AG09319 (cell line): ENCODE results near the gene CCL16.
"Not testable (repeated sequence)": the region's sequence is repeated elsewhere in the genome, so short reads cannot be mapped to it uniquely, and the experiment has no call there.

ENCODE experiments used
- DNase-seq: peaks from one replicate; pipeline ENCODE4 v3.0.0-alpha.2; 2010; ENCODE audit warnings: low read depth; ENCODE audit errors: extremely low read depth
- CTCF ChIP-seq: IDR thresholded peaks from 2 replicates; pipeline ENCODE4 v1.5.1; 2011; ENCODE audit warnings: low read depth, mild to moderate bottlenecking, inconsistent platforms, low read length, moderate library complexity

Gene CCL16, protein sequence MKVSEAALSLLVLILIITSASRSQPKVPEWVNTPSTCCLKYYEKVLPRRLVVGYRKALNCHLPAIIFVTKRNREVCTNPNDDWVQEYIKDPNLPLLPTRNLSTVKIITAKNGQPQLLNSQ

DNA sequence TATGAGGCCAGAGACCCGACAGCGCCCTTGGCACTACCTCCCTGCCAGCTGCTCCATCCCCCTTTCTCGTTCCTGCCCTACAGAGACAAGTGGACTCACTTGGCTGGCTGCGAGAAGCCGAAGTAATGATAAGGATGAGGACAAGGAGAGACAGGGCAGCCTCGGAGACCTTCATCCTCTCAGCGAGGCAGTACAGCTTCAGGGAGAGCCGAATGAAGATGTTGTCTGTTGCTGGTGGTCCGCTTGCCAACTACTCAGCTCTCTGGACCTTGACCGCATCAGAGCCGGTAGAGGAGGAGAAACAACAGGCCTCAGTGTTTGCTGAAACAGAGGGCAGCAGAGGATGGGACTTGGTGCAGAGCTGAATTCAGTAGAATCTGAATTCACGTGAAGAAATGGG, at the start of gene CCL16:
Gene CCL16, minus strand, starts transcription at position 252 of the 400 bp plus-strand sequence. Its CDS starts 77 bp downstream, at position 175.
- no peak for DNase-seq
- TF ChIP-seq CTCF = no peak

GRCh38 chr17:36030956-36031355, 49.7 kb upstream of the CCL16 start:
- DNase-seq = no peak
- no peak for TF ChIP-seq CTCF

GRCh38 chr17:36027761-36028160, 46.5 kb upstream of the CCL16 start:
- no peak for DNase-seq
- no peak for TF ChIP-seq CTCF

DNA sequence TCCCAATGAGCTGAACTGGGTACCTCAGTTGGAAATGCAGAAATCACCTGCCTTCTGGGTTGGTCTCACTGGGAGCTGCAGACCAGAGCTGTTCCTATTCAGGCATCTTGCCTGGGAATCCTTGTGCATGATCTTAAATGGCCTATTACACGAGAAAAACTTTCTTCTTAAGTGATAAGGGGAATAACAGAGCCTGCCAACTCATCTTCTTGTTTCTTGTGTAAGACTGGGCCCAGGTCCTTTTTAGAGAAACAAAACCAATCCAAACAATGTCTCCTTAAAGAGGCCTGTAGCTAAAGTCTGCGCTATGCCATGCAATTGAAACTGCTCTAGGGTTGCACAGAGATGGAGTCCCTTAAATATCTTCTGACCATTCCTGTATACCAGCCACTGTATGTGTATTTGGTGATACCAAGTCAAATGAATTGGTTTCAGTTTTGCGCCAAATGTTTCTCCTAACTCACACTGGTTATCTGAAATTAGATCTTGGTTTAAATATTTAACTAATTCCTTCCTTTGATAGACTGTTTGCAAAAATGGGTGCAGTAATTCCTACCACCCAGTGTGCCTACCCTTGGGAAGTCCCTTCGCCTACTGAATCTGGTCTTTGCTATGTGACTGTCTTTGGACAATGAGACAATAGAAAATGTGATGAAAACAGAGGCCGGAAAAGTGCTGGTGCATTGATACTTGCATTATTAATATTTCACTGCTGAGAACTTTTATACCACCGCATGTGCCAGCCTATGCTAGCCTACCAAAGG, 43.0 kb upstream of the CCL16 start:
- no peak for DNase-seq
- TF ChIP-seq CTCF = no peak

- no peak for TF ChIP-seq CTCF
- DNase-seq = no peak
Measured at GRCh38 chr17:36019423-36019822, 38.1 kb upstream of the CCL16 start.

DNA sequence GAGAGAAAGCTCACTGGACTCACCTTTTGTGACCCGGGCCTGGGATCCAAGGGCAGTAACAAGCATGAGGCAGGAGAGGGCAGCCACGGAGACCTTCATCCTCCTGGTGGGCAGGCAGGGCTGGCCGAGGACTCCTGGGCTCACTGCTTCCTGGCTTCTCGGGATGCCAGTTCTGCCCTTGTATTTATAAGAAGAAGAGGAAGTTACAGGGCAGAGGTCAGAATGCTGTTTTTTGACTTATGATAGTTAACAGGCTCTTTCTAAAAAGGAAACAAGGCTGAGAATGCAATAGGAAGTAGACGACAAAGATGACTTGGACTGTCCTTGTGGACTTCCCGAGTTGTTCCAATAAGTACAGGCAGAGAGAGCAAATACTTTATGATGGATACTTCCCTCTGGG, 36.5 kb upstream of the CCL16 start, which contains the start of gene CCL23:
Gene CCL23, minus strand, starts transcription at position 174 of the 400 bp plus-strand sequence. Its CDS starts 75 bp downstream, at position 99.
- no peak for TF ChIP-seq CTCF
- DNase-seq = no peak

- no peak for TF ChIP-seq CTCF
- DNase-seq = no peak
Measured at GRCh38 chr17:36016555-36016954, 35.3 kb upstream of the CCL16 start.

DNA sequence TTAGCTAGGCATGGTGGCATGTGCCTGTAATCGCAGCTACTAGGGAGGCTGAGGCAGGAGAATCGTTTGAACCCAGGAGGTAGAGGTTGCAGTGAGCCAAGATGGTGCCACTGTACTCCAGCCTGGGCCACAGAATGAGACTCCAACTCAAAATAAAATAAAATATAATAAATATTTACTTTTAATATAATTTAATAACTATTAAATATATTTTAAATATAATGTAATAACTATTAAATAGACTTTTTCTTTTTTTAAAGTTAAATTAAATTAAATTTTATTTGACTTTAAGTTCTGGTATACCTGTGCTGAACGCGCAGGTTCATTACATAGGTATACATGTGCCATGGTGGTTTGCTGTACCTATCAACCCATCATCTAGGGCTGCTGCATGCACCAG, 34.6 kb upstream of the CCL16 start:
- not testable (repeated sequence) for DNase-seq
